ENCODE data around the gene CDKN2B-AS1. TPM values are rescaled to one million over a fixed set of nuclear protein-coding genes. Genes with fewer than 3 reads are reported as not detected.

The CDKN2B-AS1 gene
- total RNA-seq, 1 experiment from 2014 or later: not detected

- H2BK15ac ChIP-seq (ENCODE audit: low read depth, low read length): no peak overlapping the region
- no peak overlapping the region for H3T11ph ChIP-seq (ENCODE audit: low read length)
- WGBS (ENCODE audit: extremely low coverage, insufficient read length, low lambda C conversion rate): no CpG with 5 or more reads among the region's 9 CpGs
- H4K8ac ChIP-seq (replicated peaks; ENCODE audit: insufficient read length, low read depth, low read length): no peak overlapping the region
- no peak overlapping the region for H2BK12ac ChIP-seq (ENCODE audit: insufficient read length, low read depth, low read length)
- H3K27me3 ChIP-seq (ENCODE audit: insufficient read depth, low read length): peaks cover 26% of the 10 kb centered on the region; the same call in 1 of the 2 replicates
- peaks cover 4% of the 10 kb centered on the region for H4K20me1 ChIP-seq (ENCODE audit: control insufficient read depth, insufficient read depth, insufficient read length)
- H3K9me3 ChIP-seq (ENCODE audit: control insufficient read depth, low read depth, low read length): no peaks in the 10 kb centered on the region
- H4K91ac ChIP-seq (ENCODE audit: insufficient read length, low read depth, low read length): no peak overlapping the region
- no peak overlapping the region for H3K14ac ChIP-seq (ENCODE audit: insufficient read depth, low read length)
- no peaks in the 10 kb centered on the region for H3K79me1 ChIP-seq (ENCODE audit: insufficient read depth, low read depth, low read length, poor library complexity, severe bottlenecking)
- Mint-ChIP-seq H3K36me3 (ENCODE audit: insufficient read depth in 1 of 3, low read depth in 3 of 3) (no peaks in the 10 kb centered on the region), H3K9me3 (no peaks in the 10 kb centered on the region), H3K4me3 (peak overlapping the region; percentile 67 to 82), H3K27me3 (ENCODE audit: low read depth) (peaks cover 88% of the 10 kb centered on the region), H3K27ac (no peak overlapping the region), H3K4me1 (peaks cover 28 to 41% of the 10 kb centered on the region in 2 experiments)
- H3K18ac ChIP-seq (ENCODE audit: insufficient read length, low read depth, low read length): peak overlapping the region; percentile 7
- no peak overlapping the region for H3K9ac ChIP-seq (ENCODE audit: extremely low read depth, insufficient read length, low read length)
- H3K79me2 ChIP-seq (ENCODE audit: insufficient read depth, low read length): no peaks in the 10 kb centered on the region
- no peak overlapping the region for H3K4ac ChIP-seq (ENCODE audit: low read depth, low read length)
- no peak overlapping the region for H2AK5ac ChIP-seq (ENCODE audit: insufficient read length, low read length)
- peaks cover 3% of the 10 kb centered on the region; the same call in 1 of the 2 replicates for H3K4me1 ChIP-seq (ENCODE audit: insufficient read depth, low read length)
- no peak overlapping the region for H2BK20ac ChIP-seq (ENCODE audit: low read depth, low read length, poor library complexity, severe bottlenecking)
- peak overlapping the region; percentile 87 for H3K4me2 ChIP-seq (ENCODE audit: insufficient read depth, insufficient read length, low read length)
- no peak overlapping the region for H3K56ac ChIP-seq (ENCODE audit: insufficient read length, low read depth, low read length)
- TF ChIP-seq CTCF (conservative IDR thresholded peaks at IDR 0.05): no peak
- H2AFZ ChIP-seq (ENCODE audit: low read length): no peak overlapping the region
- no peak overlapping the region for H3K27ac ChIP-seq (ENCODE audit: insufficient read length, low read depth, low read length)
- H3K23me2 ChIP-seq (ENCODE audit: insufficient read length, low read depth, low read length, poor library complexity, severe bottlenecking): peaks cover 17% of the 10 kb centered on the region
- DNase-seq: peak; percentile 71
- no peak overlapping the region for H3K23ac ChIP-seq (ENCODE audit: insufficient read length, low read depth, low read length)
- no peak overlapping the region for H2BK5ac ChIP-seq (ENCODE audit: insufficient read length, low read length)
- no peak overlapping the region for H2BK120ac ChIP-seq (ENCODE audit: low read depth, low read length, poor library complexity, severe bottlenecking)
- H4K5ac ChIP-seq (ENCODE audit: insufficient read length, low read depth, low read length): no peak overlapping the region
Observed at GRCh38 chr9:21996438-21996837, 1.8 kb downstream of the CDKN2B-AS1 start.

All from H9 (cell line).